ENCODE results near the gene OCSTAMP. TPM values are rescaled to one million over a fixed set of nuclear protein-coding genes. Genes with fewer than 3 reads are reported as not detected.

The OCSTAMP gene
- total RNA-seq, 1 experiment from 2014 or later = not detected

GRCh38 chr20:46575937-46576461 lies 25.5 kb upstream of the OCSTAMP start:
- no peak overlapping the region for H3K27ac ChIP-seq (ENCODE audit: low read length)
- H3K4me1 ChIP-seq (ENCODE audit: control insufficient read depth, insufficient read depth, low read length) = no peaks in the 10 kb centered on the region
- no peaks in the 10 kb centered on the region for H3K9me3 ChIP-seq (ENCODE audit: control insufficient read depth, insufficient read depth, low read depth, low read length)
- DNase-seq (ENCODE audit: low read depth, low spot score) (no peak), ATAC-seq (no peak)
- no TSS peak for BruUV-seq (replicated peaks)
- no peak overlapping the region for H3K4me3 ChIP-seq (ENCODE audit: low read depth in 2 of 2, low read length in 2 of 2)
- TF ChIP-seq, protein P1, sequence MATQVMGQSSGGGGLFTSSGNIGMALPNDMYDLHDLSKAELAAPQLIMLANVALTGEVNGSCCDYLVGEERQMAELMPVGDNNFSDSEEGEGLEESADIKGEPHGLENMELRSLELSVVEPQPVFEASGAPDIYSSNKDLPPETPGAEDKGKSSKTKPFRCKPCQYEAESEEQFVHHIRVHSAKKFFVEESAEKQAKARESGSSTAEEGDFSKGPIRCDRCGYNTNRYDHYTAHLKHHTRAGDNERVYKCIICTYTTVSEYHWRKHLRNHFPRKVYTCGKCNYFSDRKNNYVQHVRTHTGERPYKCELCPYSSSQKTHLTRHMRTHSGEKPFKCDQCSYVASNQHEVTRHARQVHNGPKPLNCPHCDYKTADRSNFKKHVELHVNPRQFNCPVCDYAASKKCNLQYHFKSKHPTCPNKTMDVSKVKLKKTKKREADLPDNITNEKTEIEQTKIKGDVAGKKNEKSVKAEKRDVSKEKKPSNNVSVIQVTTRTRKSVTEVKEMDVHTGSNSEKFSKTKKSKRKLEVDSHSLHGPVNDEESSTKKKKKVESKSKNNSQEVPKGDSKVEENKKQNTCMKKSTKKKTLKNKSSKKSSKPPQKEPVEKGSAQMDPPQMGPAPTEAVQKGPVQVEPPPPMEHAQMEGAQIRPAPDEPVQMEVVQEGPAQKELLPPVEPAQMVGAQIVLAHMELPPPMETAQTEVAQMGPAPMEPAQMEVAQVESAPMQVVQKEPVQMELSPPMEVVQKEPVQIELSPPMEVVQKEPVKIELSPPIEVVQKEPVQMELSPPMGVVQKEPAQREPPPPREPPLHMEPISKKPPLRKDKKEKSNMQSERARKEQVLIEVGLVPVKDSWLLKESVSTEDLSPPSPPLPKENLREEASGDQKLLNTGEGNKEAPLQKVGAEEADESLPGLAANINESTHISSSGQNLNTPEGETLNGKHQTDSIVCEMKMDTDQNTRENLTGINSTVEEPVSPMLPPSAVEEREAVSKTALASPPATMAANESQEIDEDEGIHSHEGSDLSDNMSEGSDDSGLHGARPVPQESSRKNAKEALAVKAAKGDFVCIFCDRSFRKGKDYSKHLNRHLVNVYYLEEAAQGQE (IDR thresholded peaks at IDR 0.05; ENCODE audit: insufficient read depth in 1 of 2, low read depth in 2 of 2, low read length in 1 of 2) = no peak
- TF ChIP-seq SIN3A (IDR thresholded peaks at IDR 0.05; ENCODE audit: borderline replicate concordance, insufficient read depth, low read depth, low read length) = no peak
- TF ChIP-seq POLR2AphosphoS5 (IDR thresholded peaks at IDR 0.05; ENCODE audit: low read depth, low read length) = no peak
- TF ChIP-seq, protein P2, sequence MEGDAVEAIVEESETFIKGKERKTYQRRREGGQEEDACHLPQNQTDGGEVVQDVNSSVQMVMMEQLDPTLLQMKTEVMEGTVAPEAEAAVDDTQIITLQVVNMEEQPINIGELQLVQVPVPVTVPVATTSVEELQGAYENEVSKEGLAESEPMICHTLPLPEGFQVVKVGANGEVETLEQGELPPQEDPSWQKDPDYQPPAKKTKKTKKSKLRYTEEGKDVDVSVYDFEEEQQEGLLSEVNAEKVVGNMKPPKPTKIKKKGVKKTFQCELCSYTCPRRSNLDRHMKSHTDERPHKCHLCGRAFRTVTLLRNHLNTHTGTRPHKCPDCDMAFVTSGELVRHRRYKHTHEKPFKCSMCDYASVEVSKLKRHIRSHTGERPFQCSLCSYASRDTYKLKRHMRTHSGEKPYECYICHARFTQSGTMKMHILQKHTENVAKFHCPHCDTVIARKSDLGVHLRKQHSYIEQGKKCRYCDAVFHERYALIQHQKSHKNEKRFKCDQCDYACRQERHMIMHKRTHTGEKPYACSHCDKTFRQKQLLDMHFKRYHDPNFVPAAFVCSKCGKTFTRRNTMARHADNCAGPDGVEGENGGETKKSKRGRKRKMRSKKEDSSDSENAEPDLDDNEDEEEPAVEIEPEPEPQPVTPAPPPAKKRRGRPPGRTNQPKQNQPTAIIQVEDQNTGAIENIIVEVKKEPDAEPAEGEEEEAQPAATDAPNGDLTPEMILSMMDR (IDR thresholded peaks at IDR 0.05) = no peak
- TF ChIP-seq TCF7L2 (IDR thresholded peaks at IDR 0.05; ENCODE audit: low read depth, low read length) = no peak
- no peaks in the 10 kb centered on the region for H3K36me3 ChIP-seq (ENCODE audit: control insufficient read depth, insufficient read depth, low read length)
- CTCF ChIA-PET = no interaction called here
- in situ Hi-C loops (cut with HindIII; ENCODE audit: low pct_unique_long_range_greater_than_20kb, low sequenced_read_pairs) (no loop called here), intact Hi-C loops (cut with micrococcal nuclease; ENCODE audit: unreplicated experiment) (no loop called here)
- no peaks in the 10 kb centered on the region for H3K27me3 ChIP-seq (ENCODE audit: control insufficient read depth, insufficient read depth, low read length)
- POLR2A ChIA-PET = no interaction called here

DNA sequence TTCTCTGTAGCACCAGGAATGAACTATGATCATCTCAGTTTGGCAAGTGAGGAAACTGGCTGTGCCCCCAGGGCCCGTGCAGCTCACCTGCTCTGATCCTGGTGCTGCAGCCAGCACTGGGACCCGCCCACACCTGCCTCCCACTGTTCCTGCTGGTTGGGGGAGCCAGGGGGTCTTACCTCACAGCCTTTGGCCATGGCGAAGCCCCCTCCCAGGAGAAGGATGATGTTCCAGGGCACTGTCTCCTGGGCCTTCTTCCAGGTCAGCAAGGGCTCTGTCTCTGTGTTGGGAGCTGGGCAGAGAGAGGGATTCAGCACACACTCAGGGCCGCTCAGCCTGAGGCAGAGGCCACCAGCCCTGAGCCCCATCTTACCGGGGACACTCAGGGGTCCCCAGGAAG lies 24.9 kb upstream of the OCSTAMP start:
- Histone ChIP-seq H3K9me3 (ENCODE audit: control insufficient read depth, insufficient read depth, low read depth, low read length) (no peaks in the 10 kb centered on the region), H3K27ac (ENCODE audit: low read length) (no peak overlapping the region), H3K27me3 (ENCODE audit: control insufficient read depth, insufficient read depth, low read length) (no peaks in the 10 kb centered on the region; the same call in 1 of the 2 replicates), H3K4me3 (ENCODE audit: low read depth in 2 of 2, low read length in 2 of 2) (no peak overlapping the region), H3K4me1 (ENCODE audit: control insufficient read depth, insufficient read depth, low read length) (no peaks in the 10 kb centered on the region), H3K36me3 (ENCODE audit: control insufficient read depth, insufficient read depth, low read length) (no peaks in the 10 kb centered on the region)
- intact Hi-C loops (cut with micrococcal nuclease; ENCODE audit: unreplicated experiment) (no loop called here), in situ Hi-C loops (cut with HindIII; ENCODE audit: low pct_unique_long_range_greater_than_20kb, low sequenced_read_pairs) (no loop called here)
- CTCF ChIA-PET = no interaction called here
- POLR2A ChIA-PET = interaction anchor here (0.6 kb wide), 1 partner anchor 167 kb away, joined by 3 read pairs; no protein-coding TSS in a partner anchor
- BruUV-seq (replicated peaks) = no TSS peak
- no peak for TF ChIP-seq POLR2AphosphoS5 (IDR thresholded peaks at IDR 0.05; ENCODE audit: low read depth, low read length)
- TF ChIP-seq SIN3A (IDR thresholded peaks at IDR 0.05; ENCODE audit: borderline replicate concordance, insufficient read depth, low read depth, low read length) = no peak
- no peak for TF ChIP-seq TCF7L2 (IDR thresholded peaks at IDR 0.05; ENCODE audit: low read depth, low read length)
- TF ChIP-seq, protein P1 (IDR thresholded peaks at IDR 0.05; ENCODE audit: insufficient read depth in 1 of 2, low read depth in 2 of 2, low read length in 1 of 2) = no peak
- TF ChIP-seq, protein P2 (IDR thresholded peaks at IDR 0.05) = no peak
- ATAC-seq (no peak), DNase-seq (ENCODE audit: low read depth, low spot score) (no peak)

Measured in Panc1 (cell line).